Body of pancreas (tissue), 4 donors: Measurements from ENCODE around the gene INTS3. TPM values are rescaled to one million over a fixed set of nuclear protein-coding genes. Genes with fewer than 3 reads are reported as not detected.

Experiments used
- ATAC-seq: fragments of 150-250 bp; one replicate; pipeline ENCODE4 v1.9.1; 2016
- DNase-seq, 4 donors: peaks; one replicate each; pipeline ENCODE4 v3.0.0-alpha.2; 2019
- H3K27ac ChIP-seq, 4 donors: fragments of 200-600 bp; sonication (generic); 1 replicate in 3 of 4; 2 replicates in 1 of 4; pipeline versions ENCODE4 v1.5.1 to v1.6.1; 2016 to 2019; ENCODE audit warnings: mild to moderate bottlenecking in 1 of 4, mixed read lengths in 1 of 4, moderate library complexity in 1 of 4
- H3K27me3 ChIP-seq, 2 donors: fragments of 200-600 bp; sonication (generic); one replicate each; pipeline ENCODE4 v1.6.0; 2016; ENCODE audit warnings: mild to moderate bottlenecking in 1 of 2
- H3K36me3 ChIP-seq, 2 donors: fragments of 200-600 bp; sonication (generic); replicated peaks in 1 of 2; 2 replicates each; pipeline ENCODE4 v1.5.1; 2016; ENCODE audit warnings: low read depth in 2 of 2; ENCODE audit not compliant: insufficient read depth in 1 of 2
- H3K4me1 ChIP-seq: fragments of 200-600 bp; sonication (generic); one replicate; pipeline ENCODE4 v1.6.0; 2016
- H3K4me3 ChIP-seq, 2 donors: fragments of 200-600 bp; sonication (generic); 1 replicate in 1 of 2; 2 replicates in 1 of 2; pipeline ENCODE4 v1.5.1; 2016 to 2019
- H3K9me3 ChIP-seq, 3 donors: fragments of 200-600 bp; sonication (generic); 1 replicate in 2 of 3; 2 replicates in 1 of 3; pipeline ENCODE4 v1.5.1; 2016
- CTCF ChIP-seq, 7 experiments: fragments of 450-650 bp in 4 of 7; fragments of 200-600 bp in 3 of 7; sonication (generic) in 3 of 7; IDR thresholded peaks; one replicate each; pipeline ENCODE4 v1.5.1; 2016 to 2019; ENCODE audit warnings: antibody characterized with exemption in 7 of 7
- POLR2A ChIP-seq, 3 donors: fragments of 450-650 bp; IDR thresholded peaks; one replicate each; pipeline ENCODE4 v1.6.1; 2016; ENCODE audit warnings: antibody characterized with exemption in 3 of 3, mild to moderate bottlenecking in 2 of 3
- WGBS, 2 donors: methylation state at CpG; one replicate each; pipeline ENCODE4 v1.1.5; 2017; 5-methylcytosine and 5-hydroxymethylcytosine counted together
- intact Hi-C: fragments of 100-400 bp; cut with DNase I; formaldehyde crosslinking; loops from one replicate; pipeline ENCODE4 v1.15.1; 2023
- total RNA-seq, 2 donors: library from RNA; depleted of rRNA; stranded (reverse); fragments of >200 nt; gene quantifications; one replicate each; pipeline ENCODE4 v1.1.0, GENCODE V29; 2016

INTS3 gene
- total RNA-seq, 2 donors from 2014 or later: 25.4 to 33.3 TPM

GRCh38 chr1:153733970-153734369, 6.1 kb downstream of the INTS3 start:
- no peak for TF ChIP-seq CTCF (IDR thresholded peaks at IDR 0.05)
- TF ChIP-seq POLR2A (IDR thresholded peaks at IDR 0.05): no peak
- Histone ChIP-seq H3K27ac (peak overlapping the region in 3 of 4 donors; percentile 27 to 74 (median 41)), H3K4me3 (no peak overlapping the region), H3K27me3 (no peaks in the 10 kb centered on the region), H3K9me3 (no peaks in the 10 kb centered on the region), H3K4me1 (peaks cover 35% of the 10 kb centered on the region), H3K36me3 (no peaks in the 10 kb centered on the region)
- intact Hi-C loops: no loop called here
- DNase-seq (peak in 1 of 4 donors; percentile 33), ATAC-seq (peak; percentile 38)
- WGBS, 2 donors: 13 to 27% methylated on average over 1 of the region's 1 CpG

- ATAC-seq: no peak
- TF ChIP-seq CTCF (IDR thresholded peaks at IDR 0.05): no peak
- TF ChIP-seq POLR2A (IDR thresholded peaks at IDR 0.05): no peak
- no peaks in the 10 kb centered on the region for H3K9me3 ChIP-seq
- H3K4me1 ChIP-seq: peaks cover 30% of the 10 kb centered on the region
- H3K4me3 ChIP-seq: no peak overlapping the region
- WGBS, 2 donors: 60 to 74% methylated on average over 3 of the region's 3 CpGs
- intact Hi-C loops: no loop called here
- no peak for DNase-seq
- H3K27me3 ChIP-seq: no peaks in the 10 kb centered on the region
- no peaks in the 10 kb centered on the region for H3K36me3 ChIP-seq
- H3K27ac ChIP-seq: peak overlapping the region in 2 of 4 donors; percentile 41 to 74
Observed at GRCh38 chr1:153734396-153735089, 6.7 kb downstream of the INTS3 start.

- H3K27ac ChIP-seq: peak overlapping the region in 1 of 4 donors; percentile 74
- DNase-seq (no peak), ATAC-seq (no peak)
- peaks cover 25% of the 10 kb centered on the region for H3K4me1 ChIP-seq
- TF ChIP-seq CTCF (IDR thresholded peaks at IDR 0.05): no peak
- TF ChIP-seq POLR2A (IDR thresholded peaks at IDR 0.05): no peak
- 90 to 93% methylated on average over 3 of the region's 3 CpGs for WGBS, 2 donors
- no peaks in the 10 kb centered on the region for H3K27me3 ChIP-seq
- no peak overlapping the region for H3K4me3 ChIP-seq
- no peaks in the 10 kb centered on the region for H3K9me3 ChIP-seq
- intact Hi-C loops: no loop called here
- no peaks in the 10 kb centered on the region for H3K36me3 ChIP-seq
Observed at GRCh38 chr1:153735090-153735420, 7.2 kb downstream of the INTS3 start.

- Histone ChIP-seq H3K27ac (peak overlapping the region; percentile 4 to 75 (median 39)), H3K27me3 (no peaks in the 10 kb centered on the region), H3K36me3 (peaks cover 0 to 6% of the 10 kb centered on the region in 2 donors), H3K4me1 (peaks cover 26% of the 10 kb centered on the region), H3K9me3 (no peaks in the 10 kb centered on the region), H3K4me3 (no peak overlapping the region)
- DNase-seq (no peak), ATAC-seq (no peak)
- intact Hi-C loops: no loop called here
- TF ChIP-seq CTCF (IDR thresholded peaks at IDR 0.05) (no peak), POLR2A (IDR thresholded peaks at IDR 0.05) (no peak)
- 36 to 37% methylated on average over 2 of the region's 2 CpGs for WGBS, 2 donors
Observed at GRCh38 chr1:153741986-153742385, 14.1 kb downstream of the INTS3 start.
